HG03139 (cell line): Measurements from ENCODE around the gene IL15RA.

Experiments used
- ATAC-seq: cut with Tn5 transposase; IDR thresholded peaks from one replicate; pipeline ENCODE4 v1.9.1; 2021; ENCODE audit not compliant: unreplicated experiment

IL15RA gene, protein sequence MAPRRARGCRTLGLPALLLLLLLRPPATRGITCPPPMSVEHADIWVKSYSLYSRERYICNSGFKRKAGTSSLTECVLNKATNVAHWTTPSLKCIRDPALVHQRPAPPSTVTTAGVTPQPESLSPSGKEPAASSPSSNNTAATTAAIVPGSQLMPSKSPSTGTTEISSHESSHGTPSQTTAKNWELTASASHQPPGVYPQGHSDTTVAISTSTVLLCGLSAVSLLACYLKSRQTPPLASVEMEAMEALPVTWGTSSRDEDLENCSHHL

DNA sequence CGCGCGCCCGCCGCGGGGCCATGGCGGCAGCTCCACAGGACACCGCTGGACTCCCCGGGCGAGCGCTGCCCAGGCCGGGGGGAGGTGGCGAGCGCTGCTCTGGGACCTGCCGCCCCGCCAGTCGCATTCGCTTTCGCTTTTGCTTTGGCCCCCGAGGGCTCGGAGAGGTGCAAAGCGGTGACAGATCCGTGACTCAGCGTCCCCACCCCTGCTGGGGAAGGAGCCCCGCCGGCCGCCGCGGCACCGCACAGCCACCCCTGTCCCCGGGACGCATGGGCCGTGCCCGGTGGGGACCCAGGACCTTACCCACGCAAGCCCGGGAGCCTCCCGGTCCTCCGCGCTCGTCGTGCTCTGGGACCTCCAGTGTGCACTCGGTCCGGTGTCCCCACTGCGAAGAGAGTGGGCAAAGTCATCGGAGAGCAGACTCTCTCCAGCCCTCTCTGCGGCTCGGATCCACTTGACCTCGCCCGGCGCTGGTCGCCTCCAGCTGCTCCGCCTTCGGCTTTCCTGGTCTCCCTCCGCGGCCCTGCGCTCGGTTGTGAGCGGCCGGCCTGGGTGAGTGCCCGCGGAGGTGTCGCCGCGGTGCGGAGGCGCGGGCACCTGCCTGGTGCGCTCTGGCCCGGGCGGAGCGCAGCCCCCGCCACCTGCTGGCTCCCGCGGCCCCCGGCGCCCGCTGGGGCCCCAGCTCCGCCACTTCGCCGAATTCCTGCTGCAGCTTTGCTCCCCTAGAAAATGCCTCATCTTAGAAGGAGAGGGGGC, at the start of gene IL15RA:
TSS of gene IL15RA (minus strand) at position 73 of the 759 bp plus-strand sequence. CDS start at position 22, 51 bp downstream.
- ATAC-seq: peak; percentile 48

DNA sequence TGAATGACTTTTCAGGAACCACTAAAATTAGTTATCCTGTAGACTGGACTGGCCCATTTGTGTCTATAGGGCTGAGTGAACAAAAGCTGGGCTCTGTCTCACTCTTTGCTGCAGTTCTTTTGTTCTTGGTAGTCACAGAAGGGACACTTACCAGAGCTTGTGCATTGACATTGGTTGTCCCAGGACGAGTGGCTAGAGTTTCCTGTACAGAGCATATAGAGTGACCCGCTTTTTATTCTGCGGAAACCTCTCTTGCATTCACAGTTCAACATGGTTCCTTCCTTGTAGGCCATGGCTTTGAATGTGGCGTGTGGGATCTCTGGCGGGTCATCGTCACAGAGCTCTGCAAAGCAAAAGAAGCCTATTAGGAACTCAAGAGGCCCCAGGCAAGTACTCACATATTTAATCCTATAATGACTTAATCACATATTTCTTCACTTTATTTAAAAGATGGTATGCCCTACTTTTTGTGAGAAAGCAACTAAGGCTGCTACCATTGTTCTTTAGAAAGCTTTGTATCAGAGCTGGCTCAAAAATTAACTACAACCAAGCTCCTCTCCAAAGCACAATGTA, 48.4 kb upstream of the IL15RA start:
- no peak for ATAC-seq

DNA sequence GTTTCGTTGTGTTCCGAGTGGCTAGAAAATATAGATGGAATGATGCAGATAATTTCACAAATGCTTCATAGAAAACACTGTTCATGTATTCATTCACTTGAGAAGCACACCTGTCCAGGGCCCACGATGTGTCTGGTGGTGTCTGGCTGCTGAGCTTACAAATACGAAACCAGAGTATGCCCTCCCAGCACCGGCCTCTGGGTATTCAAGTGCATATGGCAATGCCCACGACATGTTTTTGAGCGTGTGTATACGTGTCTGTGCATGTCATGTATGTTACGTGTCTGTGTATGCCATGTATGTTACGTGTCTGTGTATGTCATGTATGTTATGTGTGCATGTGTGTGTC, 47.0 kb upstream of the IL15RA start:
- ATAC-seq: no peak

DNA sequence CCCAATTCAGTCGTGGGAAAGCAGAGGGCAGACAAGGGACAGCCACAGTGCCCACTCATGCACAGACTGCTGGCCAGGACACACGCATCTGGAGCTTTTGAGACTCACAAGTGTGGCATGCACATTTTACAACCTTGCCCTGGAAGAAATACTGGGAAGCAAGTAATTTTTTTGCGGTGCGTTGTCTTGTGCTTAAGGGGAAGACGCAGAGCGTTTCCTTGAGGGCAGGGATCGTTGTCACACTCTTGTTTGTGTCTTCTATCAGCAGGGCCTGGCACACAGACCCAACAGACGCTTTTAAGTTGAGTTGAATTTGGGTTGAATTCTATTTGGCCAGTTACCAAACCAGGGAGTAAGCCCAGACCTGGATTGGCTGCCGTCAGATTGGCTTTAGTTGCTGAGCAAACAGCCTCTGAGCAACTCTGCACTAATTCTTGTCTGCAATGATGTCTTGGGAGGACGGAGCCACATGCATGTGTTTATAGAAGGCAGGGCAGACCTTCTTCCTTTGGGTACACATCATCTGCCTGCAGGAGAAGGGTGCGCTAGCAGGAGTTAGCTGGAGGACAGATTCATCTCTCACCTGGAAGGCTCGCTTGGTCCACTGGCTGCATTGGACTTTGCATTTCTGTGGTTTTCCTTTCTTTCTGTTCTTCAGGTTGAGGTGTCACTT, 46.5 kb upstream of the IL15RA start:
- ATAC-seq: no peak

DNA sequence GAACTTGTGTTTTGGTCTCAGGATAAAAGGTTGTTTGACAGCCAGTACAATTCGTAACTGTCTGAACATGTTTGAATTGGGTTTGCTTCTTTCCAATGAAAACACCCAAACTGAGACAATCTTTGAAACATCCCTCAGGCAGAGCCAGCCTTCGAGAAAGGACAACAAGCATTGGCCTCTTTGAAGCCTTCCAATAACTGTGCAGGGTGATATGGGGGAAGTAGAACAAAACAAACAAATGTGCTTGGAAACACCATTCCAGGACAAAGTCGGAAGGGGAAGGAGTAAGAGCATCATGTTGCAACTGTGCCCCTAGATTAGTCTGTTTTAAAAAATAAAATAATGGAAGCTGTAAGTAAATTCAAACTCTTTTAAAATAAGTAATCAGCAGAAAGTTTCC, 45.3 kb upstream of the IL15RA start:
- ATAC-seq: no peak

DNA sequence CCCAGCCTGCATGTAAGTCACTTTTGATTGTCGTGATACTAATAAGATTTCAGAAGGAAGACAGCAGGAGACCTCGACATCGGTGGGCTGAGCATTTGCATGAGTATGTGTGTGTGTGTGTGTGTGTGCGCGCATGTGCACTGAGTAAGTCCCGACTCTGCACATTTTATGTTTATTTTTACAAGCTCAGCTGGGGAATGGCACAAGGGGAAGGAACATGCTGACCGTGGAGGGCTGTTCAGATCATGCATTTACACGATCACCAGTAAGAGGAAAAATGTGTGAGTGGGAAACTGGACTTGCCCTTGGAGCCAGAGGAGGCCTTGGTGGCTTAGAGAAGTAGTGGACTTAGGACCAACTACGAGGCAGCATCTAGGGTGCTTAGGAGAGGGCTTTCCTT, 43.5 kb upstream of the IL15RA start:
- no peak for ATAC-seq

DNA sequence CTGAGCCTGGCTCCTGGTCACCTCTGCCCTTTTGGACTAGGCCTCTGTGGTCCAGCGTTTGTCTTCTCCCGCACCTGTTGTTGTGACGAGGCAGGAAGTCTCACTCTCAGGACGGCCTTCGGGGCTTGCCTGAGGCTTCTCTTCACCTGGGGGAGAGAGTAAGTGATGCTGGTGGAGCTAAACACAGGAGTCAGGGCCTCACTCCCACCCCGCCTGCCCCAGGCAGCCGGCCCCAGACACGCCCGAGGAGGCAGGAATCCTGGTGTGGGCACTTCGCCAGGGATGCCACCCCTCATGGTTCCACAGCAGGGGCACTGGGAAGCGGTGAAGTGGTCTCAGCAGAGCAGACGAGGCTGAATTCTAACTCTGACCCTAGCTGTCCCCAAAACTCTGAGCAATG, 42.5 kb upstream of the IL15RA start:
- ATAC-seq: no peak

DNA sequence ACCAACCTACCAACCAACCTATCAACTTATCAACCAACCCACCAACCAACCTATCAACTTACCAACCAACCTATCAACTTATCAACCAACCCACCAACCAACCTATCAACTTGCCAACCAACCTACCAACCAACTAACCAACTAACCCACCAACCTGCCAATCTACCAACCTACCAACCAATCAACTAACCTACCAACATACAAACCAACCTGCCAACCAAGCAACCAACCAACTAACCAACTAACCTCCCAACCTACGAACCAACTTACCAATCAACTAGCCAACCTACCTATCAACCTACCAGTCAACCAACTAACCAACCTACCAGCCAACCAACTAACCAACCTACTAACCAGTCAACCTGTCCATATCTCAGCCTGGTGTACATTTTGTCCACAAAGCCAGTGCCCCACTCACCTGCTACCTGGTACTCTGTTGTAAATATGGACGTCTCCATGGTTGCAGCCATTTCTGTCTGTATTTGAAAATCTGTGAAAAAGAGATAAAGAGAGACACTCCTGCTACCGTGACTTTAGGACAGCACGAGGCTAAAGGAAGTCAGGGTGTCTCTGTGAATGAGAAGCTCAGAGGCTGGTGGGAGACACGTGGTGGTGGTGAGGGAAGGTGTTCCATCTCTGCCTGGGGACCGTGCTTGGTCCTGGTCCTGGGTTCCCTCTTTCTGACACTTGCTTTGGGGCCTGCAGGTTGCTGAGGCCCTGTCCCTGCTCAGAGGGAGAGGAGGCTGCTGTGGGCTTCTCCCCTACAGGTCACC, 41.9 kb upstream of the IL15RA start:
- ATAC-seq: no peak

DNA sequence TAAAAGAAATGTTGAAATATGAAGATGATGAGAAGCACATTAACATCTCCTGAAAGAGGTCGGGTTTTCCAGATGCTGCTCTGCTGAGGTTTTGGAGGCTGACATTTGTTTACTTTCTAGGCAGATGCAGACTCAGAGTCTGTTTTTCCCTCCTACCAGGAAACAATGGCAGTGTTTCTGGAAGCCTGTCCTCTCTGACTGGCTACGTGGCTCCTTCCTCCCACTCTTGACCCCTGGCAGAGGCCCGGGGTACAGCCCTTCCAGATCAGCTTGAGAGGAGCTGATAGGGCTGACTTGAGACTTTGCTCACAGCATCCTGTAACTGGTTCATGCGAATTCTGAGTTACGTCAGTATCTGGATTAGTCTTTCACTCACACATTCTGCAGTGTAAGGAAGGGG, 41.1 kb upstream of the IL15RA start:
- ATAC-seq: no peak

DNA sequence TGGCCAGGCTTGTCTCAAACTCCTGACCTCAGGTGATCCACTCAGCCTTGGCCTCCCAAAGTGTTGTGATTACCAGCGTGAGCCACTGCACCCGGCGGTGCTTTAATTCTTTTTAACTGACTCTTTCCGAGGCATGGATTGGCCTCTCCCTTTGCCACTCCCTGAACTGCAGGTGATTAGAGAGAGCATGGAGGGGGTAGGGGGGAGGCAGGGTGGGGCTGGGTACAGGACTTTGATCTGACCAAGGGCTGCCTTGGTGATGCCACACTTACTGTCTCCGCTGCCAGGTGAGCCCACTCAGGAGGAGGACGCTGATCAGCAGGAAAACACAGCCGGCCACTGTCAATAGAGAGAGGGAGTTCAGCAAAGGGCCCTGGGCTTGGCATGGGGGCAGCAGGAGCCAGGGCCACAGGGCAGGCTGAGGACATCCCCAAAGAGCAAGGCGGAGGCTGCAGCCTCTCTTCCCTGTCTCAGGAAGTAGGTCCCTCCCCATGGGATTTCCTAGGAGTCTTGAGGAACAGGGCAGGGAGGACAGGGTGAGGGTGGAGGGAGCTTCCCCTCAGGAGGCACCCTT, 40.5 kb upstream of the IL15RA start:
- ATAC-seq: no peak

DNA sequence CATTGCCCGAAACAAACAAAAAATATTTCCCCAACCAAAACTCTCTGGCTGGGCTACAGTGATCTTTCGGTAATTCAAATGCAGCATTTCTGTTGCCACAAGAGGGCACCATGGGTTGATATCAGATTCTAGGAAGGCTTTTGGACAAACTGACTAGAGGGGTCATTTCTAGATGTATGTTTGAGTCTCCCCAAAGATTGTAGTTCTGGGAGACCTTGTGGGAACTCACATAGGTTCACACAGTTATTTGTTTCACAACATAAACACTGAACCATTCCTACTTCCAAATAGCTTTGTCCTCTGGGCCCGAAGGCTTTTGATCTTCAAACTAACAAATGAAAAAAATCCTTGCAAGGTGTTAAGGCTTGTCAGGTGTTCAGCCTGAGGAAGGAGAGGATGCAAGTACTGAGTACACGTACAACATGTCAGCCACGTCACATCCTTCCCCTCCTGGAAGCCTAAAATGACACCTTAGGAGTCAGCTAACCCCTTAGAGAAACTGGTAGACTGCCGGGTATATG, 37.0 kb upstream of the IL15RA start:
- ATAC-seq: no peak

DNA sequence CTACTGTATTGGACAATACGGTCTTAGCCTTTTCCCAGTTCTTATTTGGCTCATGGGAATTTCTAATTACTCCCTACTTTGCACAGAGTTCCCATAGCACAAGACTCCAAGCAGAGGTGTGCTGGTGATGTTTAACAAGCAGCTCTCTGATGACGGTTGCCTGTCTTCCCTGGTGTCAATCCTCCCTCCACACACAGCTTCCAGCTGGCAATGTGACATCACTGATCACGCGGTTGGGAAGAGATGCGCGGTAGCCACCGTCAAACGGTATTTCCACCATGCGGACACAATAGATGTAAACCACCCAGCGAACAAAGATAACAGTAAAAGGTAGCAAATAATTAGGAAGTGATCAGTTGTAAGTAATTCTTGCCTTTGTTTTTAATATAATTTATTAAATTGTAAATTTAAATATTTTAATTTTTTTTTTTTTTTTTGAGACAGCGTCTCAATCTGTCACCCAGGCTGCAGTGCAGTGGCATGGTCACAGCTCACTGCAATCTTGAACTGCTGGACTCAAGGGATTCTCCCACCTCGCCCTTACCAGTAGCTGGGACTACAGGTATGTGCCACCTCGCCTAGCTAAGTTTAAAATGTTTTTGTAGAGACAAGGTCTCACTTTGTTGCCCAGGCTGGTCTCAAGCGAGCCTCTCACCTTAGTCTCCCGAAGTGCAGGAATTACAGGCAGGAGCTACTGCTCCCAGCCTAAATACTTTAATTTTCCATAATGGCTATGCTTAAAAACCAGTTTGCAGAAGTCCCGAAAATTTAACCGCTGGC, 36.3 kb upstream of the IL15RA start:
- no peak for ATAC-seq

DNA sequence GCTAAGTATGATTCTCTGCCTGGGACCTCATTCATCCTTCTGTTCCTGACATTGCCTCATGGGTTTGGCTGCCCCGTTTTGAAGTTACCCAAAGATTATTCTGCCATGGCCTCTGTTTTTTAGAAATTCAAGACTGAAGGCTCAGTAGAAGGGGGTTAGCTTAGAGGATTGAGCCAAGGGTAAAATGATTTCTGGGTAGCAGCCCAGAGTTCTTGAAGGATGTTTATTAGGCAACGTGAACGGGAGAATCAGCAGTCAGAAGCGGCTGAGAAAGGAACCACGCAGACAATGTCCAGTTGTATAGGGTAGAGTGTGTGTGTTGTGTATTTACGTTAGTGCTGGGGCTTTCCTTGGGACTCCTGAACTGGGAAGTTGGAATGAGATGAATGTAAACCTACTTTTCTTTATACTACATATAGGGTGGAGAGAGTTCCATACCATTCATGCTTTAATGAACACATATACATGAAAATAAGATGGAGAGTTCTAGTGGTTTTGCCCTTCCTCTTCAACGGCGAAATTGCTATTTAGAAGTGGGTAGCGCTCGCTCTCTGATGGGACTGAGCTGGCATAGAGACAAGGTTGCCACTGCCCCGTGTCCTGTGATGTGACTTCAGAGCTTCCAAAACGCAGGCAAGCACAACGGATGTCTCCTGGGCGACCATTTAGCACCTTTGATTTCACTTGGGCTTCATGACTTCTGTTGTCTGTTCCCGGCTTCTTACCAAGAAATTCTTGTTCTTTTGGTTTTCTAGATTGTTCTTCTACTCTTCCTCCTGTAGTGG, 35.0 kb upstream of the IL15RA start:
- no peak for ATAC-seq

DNA sequence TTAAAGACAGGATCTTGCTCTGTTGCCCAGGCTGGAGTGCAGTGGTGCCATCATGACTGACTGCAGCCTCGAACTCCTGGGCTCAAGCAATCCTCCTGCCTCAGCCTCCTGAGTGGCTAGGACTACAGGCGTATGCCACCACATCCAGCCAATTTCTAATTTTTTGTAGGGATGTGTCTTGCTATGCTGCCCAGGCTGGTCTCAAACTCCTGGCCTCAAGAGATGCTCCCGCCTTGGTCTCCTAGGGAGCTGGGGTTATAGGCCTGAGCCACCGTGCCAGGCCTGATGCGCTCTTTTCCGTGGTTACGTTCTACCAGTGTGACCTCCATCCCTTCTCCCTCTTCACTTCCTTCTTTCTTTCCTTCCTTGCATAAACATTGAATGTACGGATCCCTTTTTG, 34.2 kb upstream of the IL15RA start:
- ATAC-seq: no peak

DNA sequence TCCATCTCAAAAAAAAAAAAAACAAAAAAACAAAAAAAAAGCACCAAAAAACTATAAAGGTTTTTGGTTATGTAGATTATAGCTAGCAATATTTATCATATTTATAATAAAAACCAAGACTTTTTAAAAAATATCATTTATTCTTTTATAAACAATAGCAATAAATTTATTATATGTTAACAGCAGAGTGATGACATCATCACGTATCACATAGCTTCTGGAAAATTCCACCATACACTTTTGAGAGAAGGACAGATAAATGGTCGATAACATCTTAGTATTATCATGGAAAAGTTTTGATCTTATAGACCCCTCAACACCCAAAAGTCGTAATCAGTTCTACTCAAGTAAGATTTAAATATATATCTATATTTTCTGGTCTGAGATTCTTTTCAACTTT, 33.2 kb upstream of the IL15RA start:
- ATAC-seq: no peak

DNA sequence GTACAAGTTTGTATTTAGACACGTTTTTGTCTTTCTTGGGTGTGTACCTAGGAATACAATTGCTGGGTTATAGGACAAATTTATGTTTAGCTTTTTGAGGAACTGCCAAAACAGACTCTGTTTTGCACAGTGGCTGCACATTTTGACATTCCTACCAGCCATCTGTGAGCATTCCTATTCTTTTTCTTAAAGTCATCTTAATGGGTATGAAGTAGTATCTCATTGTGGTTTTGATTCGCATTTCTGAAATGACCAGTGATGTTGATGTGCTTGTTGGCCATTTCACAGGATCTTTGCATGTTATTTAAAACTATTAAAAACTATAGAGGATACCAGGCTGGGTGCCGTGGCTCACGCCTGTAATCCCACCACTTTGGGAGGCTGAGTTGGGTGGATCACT, 32.6 kb upstream of the IL15RA start:
- no peak for ATAC-seq

DNA sequence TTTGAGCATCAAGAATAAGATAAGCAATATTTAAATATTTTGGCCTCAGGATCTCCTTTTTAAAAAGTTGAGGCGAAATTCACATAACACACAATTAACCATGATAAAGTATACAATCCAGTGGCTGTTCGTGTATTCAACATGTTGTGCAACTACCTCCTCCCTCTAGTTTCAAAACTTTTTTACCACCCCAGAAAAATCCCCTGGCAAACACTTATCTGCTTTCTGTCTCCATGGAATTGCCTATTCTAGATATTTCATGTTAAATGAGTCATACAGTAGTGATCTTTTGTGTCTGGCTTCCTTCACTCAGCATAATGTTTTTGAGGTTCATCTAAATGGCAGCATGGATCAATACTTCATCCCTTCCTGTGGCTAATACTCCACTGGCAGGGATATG, 31.8 kb upstream of the IL15RA start:
- ATAC-seq: no peak

DNA sequence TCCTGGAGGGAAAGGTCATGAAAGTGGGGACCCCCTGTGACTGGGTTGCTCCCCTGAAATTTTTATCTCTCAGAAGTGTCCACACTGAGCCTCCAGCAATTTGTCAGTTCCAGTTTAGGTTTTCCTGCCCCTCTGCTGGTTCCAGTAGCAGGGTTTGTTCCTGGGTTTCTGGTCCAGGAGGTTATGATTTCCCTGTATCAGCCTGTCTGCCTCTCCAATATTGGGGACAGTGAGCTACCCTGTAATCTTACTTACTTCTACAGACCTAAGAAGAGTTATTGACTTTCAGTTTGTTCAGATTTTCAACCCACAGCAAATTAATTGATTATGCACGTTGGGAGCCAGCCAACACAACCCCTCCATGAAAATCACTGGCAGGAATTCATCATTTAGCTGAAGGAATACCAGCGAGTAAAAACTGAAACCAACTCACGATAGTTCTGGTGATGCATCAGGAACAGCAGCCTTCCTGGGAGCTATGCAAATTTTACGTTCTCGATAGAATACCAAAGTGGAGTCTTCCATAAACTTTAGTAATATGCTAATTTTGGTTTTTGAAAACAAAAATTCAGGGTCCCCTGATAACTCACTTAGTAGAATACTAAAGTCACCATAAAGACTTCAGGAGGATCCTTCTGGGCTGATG, 31.3 kb upstream of the IL15RA start:
- no peak for ATAC-seq

DNA sequence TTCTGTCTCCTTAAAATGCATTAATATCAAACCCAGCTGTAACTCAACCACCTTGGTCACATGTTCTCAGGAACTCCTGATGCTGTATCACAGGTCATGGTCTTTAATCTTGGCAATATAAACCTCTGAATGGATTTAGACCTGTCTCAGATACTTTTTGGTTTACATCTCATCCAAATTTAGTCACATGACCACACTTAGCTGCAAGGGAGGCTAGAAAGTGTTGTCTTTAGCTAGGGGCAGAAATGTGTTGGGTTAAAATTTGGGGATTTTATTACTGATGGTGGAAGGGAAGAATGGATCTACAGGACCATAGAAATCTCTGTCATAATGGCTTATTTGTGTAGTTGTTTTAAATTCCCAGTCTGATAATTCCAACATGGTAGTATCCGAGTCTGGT, 29.6 kb upstream of the IL15RA start:
- ATAC-seq: no peak
